Inferior parietal cortex (tissue), 1 donor: ENCODE measurements around the gene EDRF1.
A peak's percentile ranks its signal among the peaks of the same experiment; 100 is the strongest.
"Not testable (repeated sequence)": the region's sequence is repeated elsewhere in the genome, so short reads cannot be mapped to it uniquely, and the experiment has no call there.

Source experiments
- DNase-seq: peaks from one replicate; pipeline ENCODE4 v3.0.0-alpha.2; 2016; ENCODE audit errors: extremely low spot score

Gene EDRF1

DNA sequence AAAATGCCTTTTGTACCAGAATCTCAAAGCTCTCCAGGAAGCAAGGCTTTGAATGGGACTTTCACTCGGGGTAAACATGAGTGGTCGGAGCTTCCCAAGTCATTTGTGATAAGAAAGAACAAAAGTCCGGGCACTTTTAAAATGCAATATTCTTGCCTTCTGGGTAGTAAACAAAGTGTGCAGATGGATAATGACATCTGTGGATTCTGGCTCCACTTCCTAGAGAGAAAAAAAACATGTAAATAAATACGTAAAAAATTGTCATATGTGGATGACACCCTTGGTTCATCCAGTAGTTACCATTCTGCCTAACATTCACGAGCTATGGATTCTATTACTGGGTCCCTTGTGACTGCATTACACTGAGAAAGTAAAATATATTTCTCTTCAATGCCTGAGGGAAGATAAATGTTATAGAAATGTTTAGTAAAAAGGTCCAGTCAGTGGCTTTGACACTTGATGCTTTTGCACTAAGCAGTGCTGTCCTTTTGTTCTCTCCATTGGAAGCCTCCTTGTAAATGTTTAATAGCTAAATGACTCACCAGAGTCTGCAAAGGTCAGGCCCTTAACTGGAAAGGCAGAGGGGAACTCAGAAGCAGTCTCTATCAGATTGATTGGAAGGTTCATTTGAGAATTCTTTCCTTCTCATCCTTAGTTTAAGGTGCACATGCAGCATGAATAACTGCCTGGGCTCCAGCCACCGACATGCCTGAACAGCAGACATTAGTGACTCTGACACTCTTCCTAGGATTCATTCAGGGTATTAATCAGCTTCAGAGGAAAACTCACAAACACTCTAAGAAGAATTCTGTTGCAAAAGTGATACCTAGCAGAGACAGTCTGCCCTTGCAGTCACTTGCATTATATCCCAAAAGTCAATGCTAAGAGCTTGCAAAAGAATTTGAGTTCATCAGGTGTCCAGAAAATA lies 11.7 kb upstream of the EDRF1 start:
- DNase-seq = no peak

GRCh38 chr10:125708971-125709503 lies 10.5 kb upstream of the EDRF1 start:
- no peak for DNase-seq

DNA sequence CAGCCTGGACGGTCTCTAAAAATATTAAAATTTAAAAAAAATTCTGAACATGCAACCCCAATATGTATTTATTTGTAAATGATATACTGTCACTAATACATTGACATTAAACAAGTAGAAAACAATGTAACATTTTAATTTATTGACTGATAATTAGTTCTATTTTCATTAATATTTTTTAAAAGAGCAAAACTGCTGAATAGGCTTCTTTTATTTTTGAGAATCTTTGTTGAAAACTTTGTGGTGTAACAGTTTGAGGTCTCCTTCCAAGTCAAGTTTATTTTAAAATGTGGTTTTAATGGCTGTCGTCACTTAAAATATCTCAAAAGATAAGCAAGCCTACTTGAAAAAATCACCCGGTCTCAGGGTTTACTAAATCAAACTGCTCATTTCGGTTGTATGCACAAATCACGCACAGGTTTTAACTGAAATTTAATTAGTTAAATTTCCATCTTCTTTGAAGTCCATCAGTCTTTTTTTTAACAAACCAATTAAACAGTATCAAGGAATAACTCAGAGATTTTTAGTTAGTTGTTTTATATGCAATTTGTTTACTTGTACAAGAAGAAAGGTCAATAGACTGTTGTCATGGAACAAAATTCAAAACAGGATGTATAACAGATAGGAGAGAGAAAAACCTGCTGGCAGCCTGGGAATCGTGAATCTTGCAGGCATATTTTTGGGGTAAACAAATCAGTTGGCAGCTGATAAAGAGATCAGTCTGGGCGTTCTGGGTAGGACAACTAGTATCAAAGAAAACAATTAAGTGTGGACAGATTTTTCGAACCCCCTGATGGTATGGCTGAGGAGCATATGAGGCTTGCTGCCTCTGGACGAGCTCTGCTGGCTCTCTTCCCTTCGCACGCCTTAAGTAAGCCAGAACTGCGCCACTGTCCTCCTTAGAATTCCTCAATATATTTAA lies 9.7 kb upstream of the EDRF1 start:
- no peak for DNase-seq

DNA sequence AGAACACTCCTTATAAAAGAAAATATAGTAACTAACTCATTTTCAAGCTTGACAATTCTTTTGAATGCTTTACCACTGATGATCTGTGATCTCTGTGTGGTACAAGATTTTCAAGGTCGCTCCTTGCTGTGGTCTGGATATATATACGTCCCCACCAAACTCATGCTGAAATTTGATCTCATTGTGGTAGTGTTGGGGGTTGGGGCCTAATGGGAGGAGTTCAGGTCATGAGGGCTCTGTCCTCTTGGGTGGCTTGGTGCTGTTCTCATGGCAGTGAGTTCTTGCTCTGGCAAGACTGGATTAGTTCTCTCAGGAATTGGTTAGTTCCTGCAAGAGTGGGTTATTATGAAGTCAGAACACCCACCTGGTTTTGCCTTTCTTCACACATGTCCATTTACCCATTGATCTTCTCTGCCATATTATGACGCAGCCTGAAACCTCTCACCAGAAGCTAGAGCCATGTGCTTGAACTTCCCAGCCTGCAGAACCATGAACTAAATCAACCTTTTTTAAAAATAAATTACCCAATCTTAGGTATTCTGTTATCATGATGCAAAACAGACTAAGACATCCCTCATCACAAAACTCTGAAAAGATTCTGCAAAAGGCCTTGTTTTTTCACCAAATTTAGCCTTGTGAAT lies 8.3 kb upstream of the EDRF1 start:
- DNase-seq = no peak

DNA sequence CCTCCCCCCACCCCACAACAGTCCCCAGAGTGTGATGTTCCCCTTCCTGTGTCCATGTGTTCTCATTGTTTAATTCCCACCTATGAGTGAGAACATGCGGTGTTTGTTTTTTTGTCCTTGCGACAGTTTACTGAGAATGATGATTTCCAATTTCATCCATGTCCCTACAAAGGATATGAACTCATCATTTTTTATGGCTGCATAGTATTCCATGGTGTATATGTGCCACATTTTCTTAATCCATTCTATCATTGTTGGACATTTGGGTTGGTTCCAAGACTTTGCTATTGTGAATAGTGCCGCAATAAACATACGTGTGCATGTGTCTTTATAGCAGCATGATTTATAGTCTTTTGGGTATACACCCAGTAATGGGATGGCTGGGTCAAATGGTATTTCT lies 4.8 kb upstream of the EDRF1 start:
- not testable (repeated sequence) for DNase-seq

DNA sequence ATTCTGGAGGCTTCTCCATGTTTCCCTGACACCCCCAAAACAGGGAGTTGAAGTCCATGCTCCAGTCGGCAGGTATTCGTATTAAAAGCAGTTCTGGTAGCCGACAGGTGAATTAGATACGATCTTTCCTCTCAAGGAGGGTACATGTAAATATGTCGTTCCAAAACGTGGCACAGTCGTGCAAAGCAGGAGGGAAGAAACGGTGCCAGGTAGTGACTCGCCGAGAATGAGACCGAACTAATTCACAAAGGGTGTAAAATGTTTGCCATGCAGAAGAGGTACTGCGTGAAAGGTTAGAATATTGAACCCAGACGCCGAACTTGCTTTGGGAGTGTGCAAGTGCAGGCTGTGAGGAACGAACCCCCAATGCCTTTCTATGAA lies 483 bp downstream of the EDRF1 start:
- no peak for DNase-seq

DNA sequence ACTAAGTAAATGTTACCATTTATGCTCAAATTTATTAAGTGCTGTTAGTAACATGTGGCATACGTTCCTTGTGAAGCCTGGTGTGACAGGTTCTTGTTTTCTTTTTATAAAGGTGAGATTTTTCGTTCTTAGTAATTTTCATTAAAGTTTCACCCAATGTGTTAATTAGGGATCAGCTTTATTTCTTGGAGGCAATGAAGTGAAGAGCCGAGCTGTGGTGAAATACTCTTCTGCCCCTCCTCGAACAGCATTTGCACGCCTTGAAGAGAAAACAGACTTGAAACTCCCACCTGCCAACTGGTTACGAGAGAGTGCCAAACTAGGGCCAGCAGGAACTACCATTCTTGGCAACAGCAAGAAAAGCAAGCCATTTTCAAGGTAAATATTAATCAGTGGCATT lies 1.5 kb downstream of the EDRF1 start:
- no peak for DNase-seq

DNA sequence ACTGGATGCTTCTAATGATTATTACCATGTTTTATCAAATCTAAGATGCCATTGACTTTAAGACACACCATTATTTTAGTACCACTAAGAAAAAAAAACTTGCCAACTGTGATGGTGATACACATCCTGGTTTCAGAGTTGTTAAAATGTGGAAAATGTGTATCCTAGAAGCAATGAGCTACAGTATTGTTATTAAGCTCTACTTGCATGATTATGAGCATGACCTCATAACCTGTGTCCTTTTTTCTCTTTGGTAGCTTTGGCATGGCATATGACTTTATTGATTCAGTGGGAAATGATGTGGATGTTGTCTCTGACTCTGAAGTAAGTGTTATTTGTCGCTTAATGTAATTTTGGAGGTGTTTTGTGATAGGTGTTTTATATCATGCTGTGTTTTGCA lies 3.3 kb downstream of the EDRF1 start:
- no peak for DNase-seq

- no peak for DNase-seq
Observed at GRCh38 chr10:125726914-125727313, 7.4 kb downstream of the EDRF1 start.

DNA sequence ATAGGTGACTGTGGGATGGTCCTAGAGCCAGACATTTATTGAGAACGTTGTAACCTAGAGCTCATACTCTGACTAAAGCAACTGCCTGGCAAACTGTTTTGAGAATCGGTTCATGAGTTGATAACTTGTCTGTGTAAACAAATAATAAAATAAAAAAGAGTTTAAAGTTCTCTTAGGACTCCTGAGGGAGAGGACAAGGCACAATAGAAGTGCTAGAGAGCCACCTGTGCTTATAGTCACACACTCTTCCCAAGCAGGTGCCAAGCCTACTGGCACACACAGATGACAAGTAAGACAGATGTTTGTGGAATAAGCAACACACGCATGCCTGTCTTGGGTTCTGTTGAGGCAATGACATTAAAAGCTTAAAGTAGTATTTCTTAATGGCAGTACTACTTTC lies 7.9 kb downstream of the EDRF1 start:
- no peak for DNase-seq

GRCh38 chr10:125734148-125734547 lies 14.6 kb downstream of the EDRF1 start:
- DNase-seq = no peak

DNA sequence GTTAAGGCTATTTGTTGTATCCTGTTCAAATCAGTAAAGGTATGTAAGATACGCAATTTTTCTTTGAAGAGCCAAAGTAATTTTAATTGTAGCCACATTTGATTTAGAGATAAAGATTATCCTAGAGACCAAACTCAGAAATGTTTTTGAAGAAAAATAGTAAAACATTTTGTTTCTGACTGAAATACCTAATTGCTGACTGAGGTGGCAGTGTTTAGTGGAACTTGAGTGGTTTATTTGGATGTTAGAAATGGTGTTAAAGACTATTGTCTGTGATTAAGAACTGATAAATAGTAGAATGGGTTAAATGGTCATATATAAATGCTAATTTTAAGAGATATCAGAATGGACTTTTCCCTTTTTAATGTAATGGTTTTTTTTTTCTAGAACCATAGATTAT lies 15.3 kb downstream of the EDRF1 start:
- no peak for DNase-seq

DNA sequence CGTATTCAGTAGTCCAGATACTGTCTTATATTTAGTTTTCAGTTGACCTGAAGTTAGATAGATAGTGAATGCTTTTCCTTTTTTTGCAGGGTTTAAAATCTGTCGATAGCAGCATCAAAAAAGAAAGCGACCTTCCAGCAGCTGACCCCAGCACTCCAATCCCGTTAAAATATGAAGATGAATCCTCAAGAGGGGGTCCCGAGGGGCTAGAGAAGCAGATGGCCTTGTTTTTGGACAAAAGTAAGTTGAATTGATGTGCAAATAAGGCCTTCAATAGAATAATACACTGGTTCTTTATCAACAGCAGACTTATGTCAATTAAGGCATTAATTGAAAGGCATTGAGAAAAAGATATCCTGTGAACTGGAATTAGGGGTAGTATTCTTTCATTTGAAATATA lies 18.7 kb downstream of the EDRF1 start:
- no peak for DNase-seq

- no peak for DNase-seq
Observed at GRCh38 chr10:125739994-125740679, 20.6 kb downstream of the EDRF1 start.

- DNase-seq = peak; percentile 15
Observed at GRCh38 chr10:125742465-125742864, 23.0 kb downstream of the EDRF1 start.

DNA sequence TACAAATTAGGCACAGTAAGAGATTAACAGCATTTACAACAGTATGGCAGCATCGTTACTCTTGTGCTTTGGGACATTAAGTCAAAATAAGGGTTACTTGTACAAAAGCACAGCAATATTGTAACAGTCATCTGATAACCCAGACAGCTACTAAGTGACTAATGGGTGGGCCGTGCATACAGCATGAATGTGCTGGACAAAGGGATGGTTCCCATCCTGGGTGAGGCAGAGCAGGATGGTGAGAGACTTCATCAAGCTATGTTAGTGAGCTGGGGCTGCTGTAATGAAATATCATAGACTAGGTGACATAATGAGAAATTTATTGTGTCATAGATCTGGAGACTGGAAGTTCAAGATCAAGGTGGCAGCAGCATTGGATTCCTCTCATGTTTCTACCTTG lies 25.4 kb downstream of the EDRF1 start:
- DNase-seq = no peak

- DNase-seq = no peak
Observed at GRCh38 chr10:125747417-125747816, 27.9 kb downstream of the EDRF1 start.

GRCh38 chr10:125756196-125756595 lies 36.7 kb downstream of the EDRF1 start:
- DNase-seq = no peak

- DNase-seq = no peak
Observed at GRCh38 chr10:125756853-125757487, 37.5 kb downstream of the EDRF1 start.

GRCh38 chr10:125757742-125758141 lies 38.2 kb downstream of the EDRF1 start:
- no peak for DNase-seq

DNA sequence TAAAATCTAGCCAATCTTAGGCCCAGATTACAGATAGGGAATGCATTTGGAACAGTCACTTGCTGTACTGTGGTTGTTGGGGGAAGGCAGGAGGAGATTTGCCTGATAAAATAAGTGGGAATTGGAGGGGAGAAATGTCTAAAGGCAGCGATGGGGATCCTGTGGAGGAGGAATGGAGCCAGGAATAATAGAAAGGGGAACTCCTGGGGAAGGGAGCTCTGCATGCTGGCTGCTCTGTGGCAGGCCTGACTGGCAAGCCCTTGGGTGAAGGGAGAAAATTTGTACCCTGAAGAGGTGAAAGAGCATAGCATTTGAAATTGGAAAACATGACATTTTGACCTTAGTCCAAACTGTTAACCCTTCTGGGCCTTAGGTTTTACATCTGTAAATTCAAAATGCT lies 42.5 kb downstream of the EDRF1 start:
- DNase-seq = no peak
